Fibroblast of lung (primary cell): ENCODE data around the gene CNDP2. TPM values are rescaled to one million over a fixed set of nuclear protein-coding genes. Genes with fewer than 3 reads are reported as not detected.

Source experiments
- DNase-seq, 2 donors: peaks; one replicate each; pipeline versions ENCODE4 v3.0.0 to v3.0.0-alpha.2; 2010; ENCODE audit warnings: low read depth in 2 of 2
- H2AFZ ChIP-seq: 2 replicates; pipeline ENCODE4 v1.5.1; 2012; ENCODE audit warnings: low read length, control low read depth, inconsistent platforms
- H3K27ac ChIP-seq: 2 replicates; pipeline ENCODE4 v1.5.1; 2011; ENCODE audit warnings: low read length, control low read depth; ENCODE audit not compliant: insufficient read depth
- H3K27me3 ChIP-seq: 2 replicates; pipeline ENCODE4 v1.5.1; 2011; ENCODE audit warnings: mild to moderate bottlenecking, low read length; ENCODE audit not compliant: control insufficient read depth, insufficient read depth
- H3K36me3 ChIP-seq: 2 replicates; pipeline ENCODE4 v1.5.1; 2011; ENCODE audit warnings: low read length; ENCODE audit not compliant: control insufficient read depth, insufficient read depth
- H3K4me1 ChIP-seq: 2 replicates; pipeline ENCODE4 v1.5.1; 2011; ENCODE audit warnings: low read length; ENCODE audit not compliant: control insufficient read depth, insufficient read depth; ENCODE audit errors: extremely low read depth
- H3K4me2 ChIP-seq: 2 replicates; pipeline ENCODE4 v1.5.1; 2011; ENCODE audit warnings: low read length, control low read depth; ENCODE audit not compliant: insufficient read depth; ENCODE audit errors: extremely low read depth
- H3K4me3 ChIP-seq, 4 experiments: fragments of 200-600 bp in 1 of 4; sonication (generic) in 1 of 4; replicated peaks in 1 of 4; 2 replicates each; pipeline ENCODE4 v1.5.1; 2011 to 2016; ENCODE audit warnings: low read length in 4 of 4, low read depth in 3 of 4, mild to moderate bottlenecking in 3 of 4, control low read depth in 2 of 4, inconsistent platforms in 1 of 4, mixed read lengths in 1 of 4; ENCODE audit not compliant: insufficient read depth in 1 of 4; ENCODE audit errors: control extremely low read depth in 1 of 4
- H3K79me2 ChIP-seq: 2 replicates; pipeline ENCODE4 v1.5.1; 2012; ENCODE audit warnings: mild to moderate bottlenecking, low read length, inconsistent platforms; ENCODE audit not compliant: control insufficient read depth, insufficient read depth
- H3K9ac ChIP-seq: 2 replicates; pipeline ENCODE4 v1.5.1; 2011; ENCODE audit warnings: mild to moderate bottlenecking, low read length, control low read depth; ENCODE audit not compliant: insufficient read depth
- H3K9me3 ChIP-seq: 2 replicates; pipeline ENCODE4 v1.5.1; 2012; ENCODE audit warnings: low read depth, low read length; ENCODE audit not compliant: control insufficient read depth, insufficient read depth
- H4K20me1 ChIP-seq: 2 replicates; pipeline ENCODE4 v1.5.1; 2011; ENCODE audit warnings: low read length; ENCODE audit not compliant: control insufficient read depth, insufficient read depth; ENCODE audit errors: extremely low read depth
- CTCF ChIP-seq, 2 donors: IDR thresholded peaks in 1 of 2; conservative IDR thresholded peaks in 1 of 2; 1 replicate in 1 of 2; 2 replicates in 1 of 2; pipeline ENCODE4 v1.5.1; 2011 to 2012; ENCODE audit warnings: low read length in 2 of 2, control low read depth in 1 of 2, inconsistent platforms in 1 of 2, low read depth in 1 of 2, mild to moderate bottlenecking in 1 of 2
- EZH2 ChIP-seq: IDR thresholded peaks from 2 replicates; pipeline ENCODE4 v1.5.1; 2012; ENCODE audit warnings: low read length, control low read depth, mild to moderate bottlenecking; ENCODE audit errors: missing control alignments
- polyA plus RNA-seq, 2 donors: library from polyadenylated mRNA; depleted of rRNA in 1 of 2; stranded (reverse) in 1 of 2; unstranded in 1 of 2; fragments of >200 nt; gene quantifications; 2 replicates each; pipeline ENCODE4 v1.2.1, GENCODE V29; 2011 to 2012; ENCODE audit warnings: missing spikeins in 1 of 2
- total RNA-seq: library from RNA; depleted of rRNA; stranded (reverse); fragments of >200 nt; gene quantifications from 2 replicates; pipeline ENCODE4 v1.2.1, GENCODE V29; 2014

Gene CNDP2
- total and polyA plus RNA-seq, 2 donors (not counting 1 experiment from before 2014, with no cell fraction given) = 41.8 to 69.8 TPM

GRCh38 chr18:74533666-74534065, 37.5 kb downstream of the CNDP2 start:
- H3K9ac ChIP-seq = no peak overlapping the region
- H4K20me1 ChIP-seq = no peaks in the 10 kb centered on the region
- no peak overlapping the region for H2AFZ ChIP-seq
- no peak overlapping the region for H3K27ac ChIP-seq
- H3K4me1 ChIP-seq = no peaks in the 10 kb centered on the region
- H3K79me2 ChIP-seq = no peaks in the 10 kb centered on the region
- H3K27me3 ChIP-seq = peaks cover 8% of the 10 kb centered on the region
- no peak overlapping the region for H3K4me2 ChIP-seq
- no peaks in the 10 kb centered on the region for H3K9me3 ChIP-seq
- DNase-seq = no peak
- no peaks in the 10 kb centered on the region for H3K36me3 ChIP-seq
- TF ChIP-seq EZH2 = no peak
- H3K4me3 ChIP-seq = no peak overlapping the region

- Histone ChIP-seq H3K4me1 (no peaks in the 10 kb centered on the region), H3K79me2 (no peaks in the 10 kb centered on the region), H3K9me3 (no peaks in the 10 kb centered on the region), H3K4me3 (no peak within 1 kb of the TSS), H3K36me3 (no peaks in the 10 kb centered on the region), H3K27ac (no peak within 1 kb of the TSS), H4K20me1 (no peaks in the 10 kb centered on the region), H3K27me3 (peaks cover 8% of the 10 kb centered on the region), H3K9ac (no peak within 1 kb of the TSS), H3K4me2 (no peak within 1 kb of the TSS), H2AFZ (no peak within 1 kb of the TSS)
- DNase-seq = no peak
- TF ChIP-seq EZH2 = no peak
- no peak for TF ChIP-seq CTCF (conservative IDR thresholded peaks at IDR 0.05 in 1 of 2, IDR thresholded peaks at IDR 0.05 in 1 of 2; ENCODE audit: low read depth in 1 of 2, low read length in 2 of 2)
Measured at GRCh38 chr18:74534150-74534969, 38.2 kb downstream of the CNDP2 start, which contains the start of gene CNDP1. CNDP1 (plus strand) TSS chr18:74534500; CDS start chr18:74534668, 168 bp downstream.

GRCh38 chr18:74534981-74535649, 39.0 kb downstream of the CNDP2 start:
- Histone ChIP-seq H3K9ac (no peak overlapping the region), H4K20me1 (no peaks in the 10 kb centered on the region), H3K4me1 (no peaks in the 10 kb centered on the region), H3K4me2 (no peak overlapping the region), H3K27me3 (peaks cover 8% of the 10 kb centered on the region), H3K4me3 (no peak overlapping the region), H3K9me3 (no peaks in the 10 kb centered on the region), H3K27ac (no peak overlapping the region), H3K36me3 (no peaks in the 10 kb centered on the region), H3K79me2 (no peaks in the 10 kb centered on the region), H2AFZ (no peak overlapping the region)
- no peak for DNase-seq
- TF ChIP-seq EZH2 (no peak), CTCF (conservative IDR thresholded peaks at IDR 0.05 in 1 of 2, IDR thresholded peaks at IDR 0.05 in 1 of 2; ENCODE audit: low read depth in 1 of 2, low read length in 2 of 2) (no peak)
